Lower leg skin (tissue), 4 donors: ENCODE measurements around the gene CD63. TPM values are rescaled to one million over a fixed set of nuclear protein-coding genes. Genes with fewer than 3 reads are reported as not detected.

Experiments used
- DNase-seq, 2 donors: peaks; one replicate each; pipeline ENCODE4 v3.0.0-alpha.2; 2019; ENCODE audit warnings: low spot score in 2 of 2
- H3K4me3 ChIP-seq: fragments of 200-600 bp; sonication (generic); 2 replicates; pipeline ENCODE4 v1.5.1; 2017; ENCODE audit warnings: mild to moderate bottlenecking, low read depth; ENCODE audit not compliant: poor library complexity, severe bottlenecking
- POLR2A ChIP-seq, 2 donors: fragments of 450-650 bp; IDR thresholded peaks; one replicate each; pipeline ENCODE4 v1.6.1; 2016 to 2017; ENCODE audit warnings: antibody characterized with exemption in 2 of 2, mild to moderate bottlenecking in 1 of 2, moderate library complexity in 1 of 2
- WGBS, 2 donors: methylation state at CpG; one replicate each; pipeline ENCODE4 v1.1.5; 2018; 5-methylcytosine and 5-hydroxymethylcytosine counted together
- intact Hi-C: fragments of 100-400 bp; cut with DNase I; formaldehyde crosslinking; loops from one replicate; pipeline ENCODE4 v1.15.0; 2023; ENCODE audit warnings: low total_unique reads
- total RNA-seq, 4 donors: library from RNA; depleted of rRNA; stranded (reverse); fragments of >200 nt; gene quantifications; one replicate each; pipeline ENCODE4 v1.1.0, GENCODE V29; 2016
- TF ChIP-seq, protein P1 (sequence below), 3 donors: fragments of 450-650 bp; IDR thresholded peaks; one replicate each; pipeline ENCODE4 v1.5.1; 2016; ENCODE audit warnings: antibody characterized with exemption in 3 of 3, mild to moderate bottlenecking in 3 of 3, moderate library complexity in 2 of 3

CD63 gene
- total RNA-seq, 4 donors from 2014 or later, result 151 to 408 (median 196) TPM

GRCh38 chr12:55702861-55703260 is 25.9 kb downstream of the CD63 start:
- intact Hi-C loops, result no loop called here
- no peak overlapping the region for H3K4me3 ChIP-seq
- WGBS, 2 donors, result 94 to 97% methylated on average over 8 of the region's 8 CpGs

DNA sequence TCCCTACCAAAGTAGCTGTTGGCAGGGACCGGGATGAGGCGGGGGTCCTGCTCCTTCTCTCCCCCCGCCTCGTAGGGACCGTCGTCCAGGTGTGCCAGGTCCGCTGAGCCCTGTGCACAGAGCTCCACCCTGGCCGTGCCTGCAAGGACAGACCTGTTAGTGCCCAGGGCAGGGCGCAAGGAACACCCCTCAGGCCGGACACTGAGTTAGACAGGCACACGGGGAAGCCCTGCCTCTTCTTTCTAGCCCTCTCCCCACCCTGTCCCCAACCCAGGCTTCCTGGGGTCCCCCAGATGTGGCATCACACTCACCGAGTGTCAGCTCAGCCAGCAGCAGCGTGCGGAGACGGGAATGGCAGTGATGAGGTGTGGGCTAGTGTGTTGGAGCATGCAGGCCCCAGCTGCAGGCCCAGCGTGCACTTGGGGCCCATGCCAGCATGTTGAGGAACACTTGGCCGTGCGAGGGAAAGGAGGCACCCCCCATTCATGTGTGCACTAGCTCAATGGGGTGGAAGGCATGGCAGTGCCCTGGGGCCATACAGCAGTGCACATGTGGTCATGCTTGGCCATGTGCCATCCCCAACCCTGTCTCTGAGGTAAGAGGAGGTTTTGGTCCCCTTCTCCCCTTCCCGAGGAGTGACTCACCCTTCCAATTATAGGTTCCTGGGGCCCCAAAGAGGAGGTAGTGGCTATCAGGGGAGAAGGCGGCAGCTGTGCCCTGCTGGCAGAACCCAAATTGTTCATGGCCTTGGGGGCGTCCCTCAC is 28.4 kb downstream of the CD63 start:
- intact Hi-C loops, result no loop called here
- 60 to 65% methylated on average over 18 to 21 of the region's 21 CpGs for WGBS, 2 donors
- DNase-seq, result no peak
- TF ChIP-seq POLR2A (IDR thresholded peaks at IDR 0.05), result no peak
- TF ChIP-seq, protein P1, sequence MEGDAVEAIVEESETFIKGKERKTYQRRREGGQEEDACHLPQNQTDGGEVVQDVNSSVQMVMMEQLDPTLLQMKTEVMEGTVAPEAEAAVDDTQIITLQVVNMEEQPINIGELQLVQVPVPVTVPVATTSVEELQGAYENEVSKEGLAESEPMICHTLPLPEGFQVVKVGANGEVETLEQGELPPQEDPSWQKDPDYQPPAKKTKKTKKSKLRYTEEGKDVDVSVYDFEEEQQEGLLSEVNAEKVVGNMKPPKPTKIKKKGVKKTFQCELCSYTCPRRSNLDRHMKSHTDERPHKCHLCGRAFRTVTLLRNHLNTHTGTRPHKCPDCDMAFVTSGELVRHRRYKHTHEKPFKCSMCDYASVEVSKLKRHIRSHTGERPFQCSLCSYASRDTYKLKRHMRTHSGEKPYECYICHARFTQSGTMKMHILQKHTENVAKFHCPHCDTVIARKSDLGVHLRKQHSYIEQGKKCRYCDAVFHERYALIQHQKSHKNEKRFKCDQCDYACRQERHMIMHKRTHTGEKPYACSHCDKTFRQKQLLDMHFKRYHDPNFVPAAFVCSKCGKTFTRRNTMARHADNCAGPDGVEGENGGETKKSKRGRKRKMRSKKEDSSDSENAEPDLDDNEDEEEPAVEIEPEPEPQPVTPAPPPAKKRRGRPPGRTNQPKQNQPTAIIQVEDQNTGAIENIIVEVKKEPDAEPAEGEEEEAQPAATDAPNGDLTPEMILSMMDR (IDR thresholded peaks at IDR 0.05), result no peak
- H3K4me3 ChIP-seq, result no peak overlapping the region

More at GRCh38 chr12:55702861-55703260, 25.9 kb downstream of the CD63 start:
- DNase-seq, result no peak
- no peak for TF ChIP-seq POLR2A (IDR thresholded peaks at IDR 0.05)
- TF ChIP-seq, protein P1 (IDR thresholded peaks at IDR 0.05), result no peak

DNA sequence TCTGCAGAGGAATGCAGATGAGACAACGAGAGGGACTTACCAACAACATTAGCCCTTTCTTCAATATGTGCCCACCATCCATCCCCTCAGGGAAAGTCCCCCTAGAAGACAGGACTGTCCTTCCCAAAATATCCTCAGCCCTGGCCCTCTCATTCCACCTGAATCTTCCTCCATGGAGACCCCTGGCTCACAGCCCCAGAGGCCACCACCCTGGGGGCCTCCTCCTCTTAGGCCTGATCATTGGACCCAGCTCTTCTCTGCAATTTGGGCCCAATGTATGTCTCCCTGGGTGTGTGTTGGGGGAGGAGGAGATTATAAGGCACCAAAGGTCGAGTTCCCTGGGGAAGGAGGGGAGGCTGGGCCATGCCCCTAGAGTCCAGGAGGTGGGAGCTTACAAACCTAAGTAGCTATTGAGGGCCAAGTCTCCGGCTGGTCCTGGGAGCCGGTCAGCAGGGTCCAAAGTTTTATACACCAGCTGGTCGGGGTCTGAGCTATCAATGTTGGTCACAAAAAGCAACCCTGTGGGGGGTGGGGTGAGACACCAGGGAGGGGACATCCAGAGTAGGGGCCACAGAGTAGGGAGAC is 29.2 kb downstream of the CD63 start:
- H3K4me3 ChIP-seq, result no peak overlapping the region
- peak in 1 of 2 donors; percentile 57 for DNase-seq
- intact Hi-C loops, result no loop called here
- WGBS, 2 donors, result 74 to 89% methylated on average over 5 of the region's 5 CpGs
- TF ChIP-seq, protein P1 (IDR thresholded peaks at IDR 0.05), result no peak
- TF ChIP-seq POLR2A (IDR thresholded peaks at IDR 0.05), result no peak

DNA sequence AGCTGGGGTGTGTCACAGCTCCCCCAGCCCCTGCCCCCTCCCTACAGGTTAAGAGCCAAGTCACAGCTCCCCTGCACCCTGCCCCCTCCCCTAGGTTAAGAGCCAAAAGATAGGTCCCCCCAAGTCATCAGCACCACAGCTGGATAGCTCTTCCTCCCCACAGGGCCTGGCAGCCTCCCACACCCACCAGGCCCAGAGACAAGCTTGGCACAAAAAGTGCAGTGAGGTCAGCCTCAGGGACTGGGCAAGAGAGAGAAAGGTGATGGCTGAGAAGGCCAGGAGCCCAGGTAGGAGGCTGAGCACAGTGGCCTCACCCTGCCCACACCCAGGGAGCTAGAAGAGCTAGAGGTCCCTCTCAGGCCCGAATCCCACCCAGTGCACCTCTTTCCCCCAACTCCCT is 29.8 kb downstream of the CD63 start:
- 88 to 100% methylated on average over 1 of the region's 1 CpG for WGBS, 2 donors
- intact Hi-C loops, result no loop called here
- TF ChIP-seq, protein P1 (IDR thresholded peaks at IDR 0.05), result no peak
- no peak for TF ChIP-seq POLR2A (IDR thresholded peaks at IDR 0.05)
- DNase-seq, result peak in 1 of 2 donors; percentile 42
- H3K4me3 ChIP-seq, result no peak overlapping the region

DNA sequence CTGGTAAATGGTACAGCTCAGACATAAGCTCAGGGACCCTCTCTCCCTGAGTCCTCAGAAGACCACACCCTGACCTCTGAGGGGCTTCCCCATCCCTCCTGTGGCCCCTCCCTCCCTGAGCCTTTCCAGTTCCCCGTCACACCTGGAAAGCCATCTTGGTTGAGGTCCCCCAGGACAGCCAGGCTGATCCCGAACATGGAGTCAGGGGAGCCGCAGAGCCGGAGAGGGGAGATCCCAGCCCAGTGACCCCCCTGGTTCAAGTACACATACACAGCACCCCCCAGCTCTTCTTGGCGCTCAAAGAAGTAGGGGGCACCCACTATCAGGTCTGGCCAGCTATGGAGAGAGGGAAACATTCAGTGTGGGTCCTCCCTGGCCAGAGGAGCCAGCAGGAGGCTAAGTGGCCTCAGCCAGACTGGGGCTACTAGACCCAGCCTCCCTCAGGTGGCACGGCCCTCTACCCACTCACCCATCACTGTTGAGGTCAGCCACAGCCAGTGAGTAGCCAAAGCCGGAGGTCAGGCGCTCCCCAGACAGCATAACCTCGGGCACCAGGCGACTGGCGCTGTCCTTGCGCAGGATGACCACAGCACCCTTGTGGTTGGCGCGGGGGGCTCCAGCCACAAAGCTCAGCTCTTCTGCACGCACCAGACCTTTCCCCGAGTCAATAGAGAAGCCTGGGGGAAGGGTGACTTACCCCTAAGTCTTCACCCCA is 30.4 kb downstream of the CD63 start:
- TF ChIP-seq, protein P1 (IDR thresholded peaks at IDR 0.05), result no peak
- no peak for TF ChIP-seq POLR2A (IDR thresholded peaks at IDR 0.05)
- H3K4me3 ChIP-seq, result no peak overlapping the region
- peak in 1 of 2 donors; percentile 69 for DNase-seq
- 96 to 97% methylated on average over 15 to 16 of the region's 16 CpGs for WGBS, 2 donors
- intact Hi-C loops, result no loop called here
